ENCODE data around the gene LGR5.

GRCh38 chr12:71460318-71460717 lies 20.7 kb downstream of the LGR5 start:
- TF ChIP-seq CTCF (optimal IDR thresholded peaks at IDR 0.05 in 1 of 3, IDR thresholded peaks at IDR 0.05 in 1 of 3, conservative IDR thresholded peaks at IDR 0.05 in 1 of 3; ENCODE audit: extremely low read depth in 1 of 3, insufficient read depth in 2 of 3, low read length in 3 of 3): no peak
- no peak for TF ChIP-seq EZH2 (IDR thresholded peaks at IDR 0.05; ENCODE audit: low read length)
